ENCODE results near the gene RPL38.

RPL38 gene

GRCh38 chr17:74212913-74213791, 9.7 kb downstream of the RPL38 start, which contains the start of gene TTYH2:
TTYH2 (plus strand) TSS chr17:74213571; CDS start chr17:74213588, 17 bp downstream.
- H3K4me3 ChIP-seq (ENCODE audit: control insufficient read depth, low read depth, low read length), result peak within 1 kb of the TSS; percentile 62
- peak; percentile 36 for TF ChIP-seq CTCF (conservative IDR thresholded peaks at IDR 0.05; ENCODE audit: control insufficient read depth, insufficient read depth, low read depth, low read length)
- DNase-seq (ENCODE audit: low read depth), result peak; percentile 81

GRCh38 chr17:74213861-74214391, 10.4 kb downstream of the RPL38 start:
- DNase-seq (ENCODE audit: low read depth), result no peak
- no peak for TF ChIP-seq CTCF (conservative IDR thresholded peaks at IDR 0.05; ENCODE audit: control insufficient read depth, insufficient read depth, low read depth, low read length)
- H3K4me3 ChIP-seq (ENCODE audit: control insufficient read depth, low read depth, low read length), result peak overlapping the region; percentile 40

GRCh38 chr17:74214484-74215341, 11.2 kb downstream of the RPL38 start:
- H3K4me3 ChIP-seq (ENCODE audit: control insufficient read depth, low read depth, low read length), result no peak overlapping the region
- no peak for DNase-seq (ENCODE audit: low read depth)
- TF ChIP-seq CTCF (conservative IDR thresholded peaks at IDR 0.05; ENCODE audit: control insufficient read depth, insufficient read depth, low read depth, low read length), result no peak

GRCh38 chr17:74215342-74215727, 11.9 kb downstream of the RPL38 start:
- H3K4me3 ChIP-seq (ENCODE audit: control insufficient read depth, low read depth, low read length), result no peak overlapping the region
- DNase-seq (ENCODE audit: low read depth), result no peak
- TF ChIP-seq CTCF (conservative IDR thresholded peaks at IDR 0.05; ENCODE audit: control insufficient read depth, insufficient read depth, low read depth, low read length), result no peak

- no peak for DNase-seq (ENCODE audit: low read depth)
These were observed 13.0 kb downstream of the RPL38 start for GRCh38 chr17:74216505-74216904.

More at GRCh38 chr17:74216505-74216904, 13.0 kb downstream of the RPL38 start:
- no peak overlapping the region for H3K4me3 ChIP-seq (ENCODE audit: control insufficient read depth, low read depth, low read length)
- no peak for TF ChIP-seq CTCF (conservative IDR thresholded peaks at IDR 0.05; ENCODE audit: control insufficient read depth, insufficient read depth, low read depth, low read length)

Measured in fibroblast of mammary gland (primary cell).